Caco-2 (cell line): ENCODE results near the gene SIDT2. TPM values are rescaled to one million over a fixed set of nuclear protein-coding genes. Genes with fewer than 3 reads are reported as not detected.

Experiments used
- BruUV-seq: library from RNA; stranded (reverse); fragments of 400-500 nt; replicated peaks from 2 replicates; lab custom pipeline; 2021; lab: Mats Ljungman, UMichigan
- CTCF ChIA-PET: fragments of 300-600 bp; sonication (Branson Sonifier 250); formaldehyde crosslinking; loops from one replicate; lab custom pipeline; 2022; ENCODE audit warnings: antibody characterized with exemption; lab: Charles Lee
- POLR2A ChIA-PET: fragments of 300-600 bp; sonication (Branson Sonifier 250); formaldehyde crosslinking; loops from one replicate; lab custom pipeline; 2022; ENCODE audit warnings: antibody characterized with exemption; lab: Charles Lee
- DNase-seq, 2 experiments: peaks; one replicate each; pipeline versions ENCODE4 v3.0.0 to v3.0.0-alpha.2; 2020 to 2022
- H3K27me3 ChIP-seq: replicated peaks from 2 replicates; pipeline ENCODE4 v1.6.0; 2011; ENCODE audit warnings: low read length; ENCODE audit not compliant: control insufficient read depth, insufficient read depth
- H3K36me3 ChIP-seq: 2 replicates; pipeline ENCODE4 v1.5.1; 2011; ENCODE audit warnings: low read length; ENCODE audit not compliant: control insufficient read depth, insufficient read depth
- H3K4me1 ChIP-seq: fragments of 250-450 bp; sonication (Bioruptor Pico); 2 replicates; pipeline ENCODE4 v1.5.1; 2020; ENCODE audit warnings: mild to moderate bottlenecking
- H3K4me3 ChIP-seq: 2 replicates; pipeline ENCODE4 v1.5.1; 2011; ENCODE audit warnings: low read depth, mild to moderate bottlenecking, control low read depth, low read length
- H3K9me3 ChIP-seq: fragments of 250-450 bp; sonication (Bioruptor Pico); 2 replicates; pipeline ENCODE4 v1.5.1; 2020; ENCODE audit warnings: mild to moderate bottlenecking, moderate library complexity
- H3K27ac Mint-ChIP-seq: one replicate; pipeline ENCODE4 v1.8.0; 2022; ENCODE audit warnings: mixed read lengths; ENCODE audit not compliant: unreplicated experiment
- H3K27me3 Mint-ChIP-seq: one replicate; pipeline ENCODE4 v1.8.0; 2022; ENCODE audit warnings: mixed read lengths; ENCODE audit not compliant: insufficient read depth, unreplicated experiment
- H3K36me3 Mint-ChIP-seq: one replicate; pipeline ENCODE4 v1.8.0; 2022; ENCODE audit warnings: mild to moderate bottlenecking, mixed read lengths; ENCODE audit not compliant: insufficient read depth, unreplicated experiment
- H3K4me1 Mint-ChIP-seq: one replicate; pipeline ENCODE4 v1.8.0; 2022; ENCODE audit warnings: low read depth, mixed read lengths; ENCODE audit not compliant: unreplicated experiment
- H3K4me3 Mint-ChIP-seq: one replicate; pipeline ENCODE4 v1.8.0; 2022; ENCODE audit warnings: mild to moderate bottlenecking, moderate library complexity, mixed read lengths; ENCODE audit not compliant: unreplicated experiment
- H3K9me3 Mint-ChIP-seq: one replicate; pipeline ENCODE4 v1.8.0; 2022; ENCODE audit warnings: mixed read lengths; ENCODE audit not compliant: unreplicated experiment
- intact Hi-C: fragments of 100-400 bp; cut with micrococcal nuclease; formaldehyde crosslinking; loops from one replicate; pipeline ENCODE4 v1.10.0; 2022; ENCODE audit not compliant: unreplicated experiment
- total RNA-seq: library from RNA; stranded (reverse); gene quantifications from 2 replicates; pipeline ENCODE4 v1.2.3, GENCODE V29; 2022
- TF ChIP-seq, protein P1 (sequence below), 2 experiments: fragments of 200-600 bp in 1 of 2; IDR thresholded peaks; 1 replicate in 1 of 2; 2 replicates in 1 of 2; pipeline versions ENCODE4 v1.5.1 to v1.8.0; 2011 to 2022; ENCODE audit warnings: antibody characterized with exemption in 1 of 2, control low read depth in 1 of 2, inconsistent platforms in 1 of 2, low read depth in 1 of 2, low read length in 1 of 2, mild to moderate bottlenecking in 1 of 2, moderate library complexity in 1 of 2; ENCODE audit not compliant: insufficient read depth in 1 of 2, severe bottlenecking in 1 of 2, unreplicated experiment in 1 of 2

Gene SIDT2
- total RNA-seq, 1 experiment from 2014 or later, result 61.7 TPM

DNA sequence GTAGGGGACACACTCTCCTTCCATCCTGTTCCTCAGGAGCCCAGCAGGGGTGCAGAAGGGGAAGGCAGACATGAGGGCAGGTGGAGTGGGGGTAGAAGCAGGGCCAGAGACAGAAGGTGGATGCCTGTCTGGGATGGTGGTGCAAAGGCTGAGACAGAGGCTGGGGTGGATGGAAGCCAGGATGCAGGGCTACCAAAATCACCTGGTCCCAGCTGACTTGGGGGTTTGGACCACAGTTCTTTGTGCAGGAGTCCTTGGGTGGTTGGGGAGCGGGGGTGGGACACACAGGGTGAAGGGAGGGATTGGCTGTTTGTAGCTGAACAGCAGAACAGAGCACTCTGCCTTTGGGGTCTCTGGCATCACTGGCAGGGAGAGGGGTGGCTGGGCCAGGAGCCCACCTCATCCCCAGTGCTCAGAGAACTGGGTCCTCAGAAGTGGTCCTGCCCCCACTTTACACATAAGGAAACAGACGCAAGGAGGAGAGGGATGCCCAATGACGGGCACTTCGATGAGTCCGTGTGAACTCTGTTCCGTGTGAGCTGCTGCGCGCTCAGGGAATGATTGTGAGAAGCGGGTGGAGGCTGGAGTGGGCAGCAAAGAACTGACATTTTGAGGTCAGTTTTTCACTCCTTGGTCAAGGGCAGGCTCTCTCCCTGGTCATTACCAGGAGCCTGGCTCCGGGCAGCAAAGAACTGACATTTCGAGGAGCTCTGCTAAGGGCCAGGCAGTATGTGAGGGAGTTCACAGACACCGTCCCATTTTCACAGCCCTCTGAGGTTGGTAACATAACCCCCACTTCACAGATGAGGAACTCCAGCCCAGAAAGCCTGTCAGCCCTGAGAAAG is 22.5 kb downstream of the SIDT2 start:
- TF ChIP-seq, protein P1, sequence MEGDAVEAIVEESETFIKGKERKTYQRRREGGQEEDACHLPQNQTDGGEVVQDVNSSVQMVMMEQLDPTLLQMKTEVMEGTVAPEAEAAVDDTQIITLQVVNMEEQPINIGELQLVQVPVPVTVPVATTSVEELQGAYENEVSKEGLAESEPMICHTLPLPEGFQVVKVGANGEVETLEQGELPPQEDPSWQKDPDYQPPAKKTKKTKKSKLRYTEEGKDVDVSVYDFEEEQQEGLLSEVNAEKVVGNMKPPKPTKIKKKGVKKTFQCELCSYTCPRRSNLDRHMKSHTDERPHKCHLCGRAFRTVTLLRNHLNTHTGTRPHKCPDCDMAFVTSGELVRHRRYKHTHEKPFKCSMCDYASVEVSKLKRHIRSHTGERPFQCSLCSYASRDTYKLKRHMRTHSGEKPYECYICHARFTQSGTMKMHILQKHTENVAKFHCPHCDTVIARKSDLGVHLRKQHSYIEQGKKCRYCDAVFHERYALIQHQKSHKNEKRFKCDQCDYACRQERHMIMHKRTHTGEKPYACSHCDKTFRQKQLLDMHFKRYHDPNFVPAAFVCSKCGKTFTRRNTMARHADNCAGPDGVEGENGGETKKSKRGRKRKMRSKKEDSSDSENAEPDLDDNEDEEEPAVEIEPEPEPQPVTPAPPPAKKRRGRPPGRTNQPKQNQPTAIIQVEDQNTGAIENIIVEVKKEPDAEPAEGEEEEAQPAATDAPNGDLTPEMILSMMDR (IDR thresholded peaks at IDR 0.05; ENCODE audit: insufficient read depth in 1 of 2, low read depth in 1 of 2, low read length in 1 of 2, severe bottlenecking in 1 of 2, unreplicated experiment in 1 of 2), result no peak
- ChIA-PET POLR2A (no interaction called here), CTCF (interaction anchor here (0.5 kb wide), 1 partner anchor 15 kb away, joined by 3 read pairs; no protein-coding TSS in a partner anchor)
- H3K36me3 Mint-ChIP-seq, result peaks cover 55% of the 10 kb centered on the region
- H3K9me3 Mint-ChIP-seq, result no peaks in the 10 kb centered on the region
- DNase-seq, result no peak
- Histone ChIP-seq H3K36me3 (no peaks in the 10 kb centered on the region), H3K4me3 (no peak overlapping the region), H3K9me3 (no peaks in the 10 kb centered on the region), H3K4me1 (peaks cover 37% of the 10 kb centered on the region), H3K27me3 (no peaks in the 10 kb centered on the region)
- H3K4me1 Mint-ChIP-seq, result peaks cover 34% of the 10 kb centered on the region
- H3K4me3 Mint-ChIP-seq, result peak overlapping the region; percentile 72
- no TSS peak for BruUV-seq
- no peaks in the 10 kb centered on the region for H3K27me3 Mint-ChIP-seq
- intact Hi-C loops, result no loop called here
- peak overlapping the region; percentile 86 for H3K27ac Mint-ChIP-seq

- Mint-ChIP-seq H3K27ac (peak overlapping the region; percentile 86), H3K36me3 (peaks cover 59% of the 10 kb centered on the region), H3K9me3 (no peaks in the 10 kb centered on the region), H3K27me3 (no peaks in the 10 kb centered on the region), H3K4me1 (peaks cover 34% of the 10 kb centered on the region), H3K4me3 (no peak overlapping the region)
- POLR2A ChIA-PET, result no interaction called here
- no peaks in the 10 kb centered on the region for H3K27me3 ChIP-seq
- TF ChIP-seq, protein P1 (IDR thresholded peaks at IDR 0.05; ENCODE audit: insufficient read depth in 1 of 2, low read depth in 1 of 2, low read length in 1 of 2, severe bottlenecking in 1 of 2, unreplicated experiment in 1 of 2), result no peak
- no TSS peak for BruUV-seq
- CTCF ChIA-PET, result no interaction called here
- no peaks in the 10 kb centered on the region for H3K36me3 ChIP-seq
- H3K4me3 ChIP-seq, result no peak overlapping the region
- intact Hi-C loops, result no loop called here
- no peak for DNase-seq
- H3K9me3 ChIP-seq, result no peaks in the 10 kb centered on the region
- H3K4me1 ChIP-seq, result peaks cover 37% of the 10 kb centered on the region
Measured at GRCh38 chr11:117201658-117202305, 23.2 kb downstream of the SIDT2 start.

DNA sequence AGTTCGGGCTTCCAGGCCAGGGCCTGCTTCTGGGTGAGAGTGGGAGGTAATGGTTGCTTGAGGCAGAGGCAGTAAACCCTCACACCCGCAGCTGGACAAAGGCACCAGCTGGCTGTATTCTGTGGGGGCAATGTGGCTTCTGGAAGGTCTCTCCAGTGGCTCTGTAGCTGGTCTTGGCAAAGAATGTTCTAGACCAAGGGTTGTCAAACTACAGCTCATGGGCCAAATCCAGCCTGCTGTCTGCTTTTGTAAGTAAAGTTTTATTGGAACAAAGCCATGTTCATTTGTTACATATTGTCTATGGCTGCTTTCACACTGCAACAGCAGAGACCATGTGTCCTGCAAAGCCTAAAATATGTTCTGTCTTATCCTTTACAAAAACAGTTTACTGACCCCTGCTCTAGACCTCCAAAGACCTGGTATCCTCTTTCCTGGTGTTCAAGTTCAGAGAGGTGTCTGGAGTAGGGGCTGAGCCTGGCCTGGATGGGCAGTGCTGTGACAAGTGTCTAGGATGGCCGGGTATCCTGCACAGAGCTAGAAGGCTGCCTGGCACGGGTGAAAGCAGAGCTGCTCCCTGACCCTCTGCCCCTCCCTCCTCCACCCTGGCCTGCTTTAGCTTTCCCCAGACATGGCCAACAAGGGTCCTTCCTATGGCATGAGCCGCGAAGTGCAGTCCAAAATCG is 24.0 kb downstream of the SIDT2 start:
- Mint-ChIP-seq H3K4me1 (peaks cover 31% of the 10 kb centered on the region), H3K9me3 (no peaks in the 10 kb centered on the region), H3K27ac (peak overlapping the region; percentile 54), H3K27me3 (no peaks in the 10 kb centered on the region), H3K36me3 (peaks cover 55% of the 10 kb centered on the region), H3K4me3 (no peak overlapping the region)
- Histone ChIP-seq H3K36me3 (no peaks in the 10 kb centered on the region), H3K4me1 (peaks cover 30% of the 10 kb centered on the region), H3K9me3 (no peaks in the 10 kb centered on the region), H3K4me3 (no peak overlapping the region), H3K27me3 (no peaks in the 10 kb centered on the region)
- POLR2A ChIA-PET, result interaction anchor here (1.3 to 1.4 kb wide), 2 partner anchors 10 to 24 kb away, joined by 3 to 6 read pairs; partner anchors contain the start of gene SIDT2
- intact Hi-C loops, result no loop called here
- CTCF ChIA-PET, result no interaction called here
- BruUV-seq, result no TSS peak
- no peak for DNase-seq
- TF ChIP-seq, protein P1 (IDR thresholded peaks at IDR 0.05; ENCODE audit: insufficient read depth in 1 of 2, low read depth in 1 of 2, low read length in 1 of 2, severe bottlenecking in 1 of 2, unreplicated experiment in 1 of 2), result no peak
